Vagina (tissue), 2 donors: ENCODE measurements around the gene NME1.

Experiments
- CTCF ChIP-seq, 3 experiments: fragments of 450-650 bp in 2 of 3; fragments of 200-600 bp in 1 of 3; sonication (generic) in 1 of 3; IDR thresholded peaks; one replicate each; pipeline ENCODE4 v1.5.1; 2017 to 2019; ENCODE audit warnings: antibody characterized with exemption in 3 of 3, mild to moderate bottlenecking in 2 of 3, moderate library complexity in 2 of 3
- POLR2A ChIP-seq, 2 donors: fragments of 450-650 bp; IDR thresholded peaks; one replicate each; pipeline ENCODE4 v1.6.1; 2017; ENCODE audit warnings: antibody characterized with exemption in 2 of 2, mild to moderate bottlenecking in 2 of 2, moderate library complexity in 2 of 2

GRCh38 chr17:51189162-51189561 is 35.8 kb downstream of the NME1 start:
- TF ChIP-seq POLR2A (IDR thresholded peaks at IDR 0.05), result no peak
- TF ChIP-seq CTCF (IDR thresholded peaks at IDR 0.05), result no peak
